Kidney epithelial cell (primary cell): ENCODE measurements around the gene FAM13C. TPM values are rescaled to one million over a fixed set of nuclear protein-coding genes. Genes with fewer than 3 reads are reported as not detected.

ENCODE experiments used
- DNase-seq: peaks from one replicate; pipeline ENCODE4 v3.0.0-alpha.2; 2010; ENCODE audit warnings: low read depth
- H3K27me3 ChIP-seq: 2 replicates; pipeline ENCODE4 v1.6.0; 2011; ENCODE audit warnings: low read length; ENCODE audit not compliant: control insufficient read depth, insufficient read depth
- H3K36me3 ChIP-seq: 2 replicates; pipeline ENCODE4 v1.5.1; 2011; ENCODE audit warnings: low read length; ENCODE audit not compliant: control insufficient read depth, insufficient read depth
- H3K4me3 ChIP-seq: 2 replicates; pipeline ENCODE4 v1.5.1; 2011; ENCODE audit warnings: low read depth, mild to moderate bottlenecking, control low read depth, low read length
- total RNA-seq: library from RNA; depleted of rRNA; stranded (reverse); fragments of >200 nt; gene quantifications from 2 replicates; pipeline ENCODE4 v1.2.3, GENCODE V29; 2015
- TF ChIP-seq, protein P1 (sequence below): IDR thresholded peaks from 2 replicates; pipeline ENCODE4 v1.5.1; 2011; ENCODE audit warnings: mild to moderate bottlenecking, moderate library complexity, low read length, control low read depth, inconsistent platforms; ENCODE audit not compliant: insufficient read depth, poor library complexity, severe bottlenecking

Gene FAM13C
- total RNA-seq, 1 donor from 2014 or later = 0.21 TPM

DNA sequence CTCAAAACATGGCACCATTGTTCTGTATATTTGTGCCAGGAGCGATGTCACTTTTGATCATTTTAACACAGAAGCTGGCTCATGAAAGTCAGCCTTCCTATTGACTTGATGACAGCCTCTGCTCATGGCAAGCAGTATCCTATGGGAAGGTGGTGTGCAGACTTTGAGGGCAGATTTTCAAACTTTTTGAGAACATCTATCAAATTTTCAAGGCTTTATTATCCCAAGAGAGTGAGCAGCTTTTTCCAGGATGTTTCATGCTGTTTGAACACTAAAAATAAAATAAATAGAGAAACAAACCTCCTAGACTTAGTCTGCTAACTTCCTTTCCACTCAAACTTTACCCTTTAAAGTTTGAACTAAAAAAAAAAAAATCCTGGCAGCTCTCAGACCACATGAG, 20.3 kb downstream of the FAM13C start:
- H3K4me3 ChIP-seq = no peak overlapping the region
- H3K36me3 ChIP-seq = no peaks in the 10 kb centered on the region
- TF ChIP-seq, protein P1, sequence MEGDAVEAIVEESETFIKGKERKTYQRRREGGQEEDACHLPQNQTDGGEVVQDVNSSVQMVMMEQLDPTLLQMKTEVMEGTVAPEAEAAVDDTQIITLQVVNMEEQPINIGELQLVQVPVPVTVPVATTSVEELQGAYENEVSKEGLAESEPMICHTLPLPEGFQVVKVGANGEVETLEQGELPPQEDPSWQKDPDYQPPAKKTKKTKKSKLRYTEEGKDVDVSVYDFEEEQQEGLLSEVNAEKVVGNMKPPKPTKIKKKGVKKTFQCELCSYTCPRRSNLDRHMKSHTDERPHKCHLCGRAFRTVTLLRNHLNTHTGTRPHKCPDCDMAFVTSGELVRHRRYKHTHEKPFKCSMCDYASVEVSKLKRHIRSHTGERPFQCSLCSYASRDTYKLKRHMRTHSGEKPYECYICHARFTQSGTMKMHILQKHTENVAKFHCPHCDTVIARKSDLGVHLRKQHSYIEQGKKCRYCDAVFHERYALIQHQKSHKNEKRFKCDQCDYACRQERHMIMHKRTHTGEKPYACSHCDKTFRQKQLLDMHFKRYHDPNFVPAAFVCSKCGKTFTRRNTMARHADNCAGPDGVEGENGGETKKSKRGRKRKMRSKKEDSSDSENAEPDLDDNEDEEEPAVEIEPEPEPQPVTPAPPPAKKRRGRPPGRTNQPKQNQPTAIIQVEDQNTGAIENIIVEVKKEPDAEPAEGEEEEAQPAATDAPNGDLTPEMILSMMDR = no peak

DNA sequence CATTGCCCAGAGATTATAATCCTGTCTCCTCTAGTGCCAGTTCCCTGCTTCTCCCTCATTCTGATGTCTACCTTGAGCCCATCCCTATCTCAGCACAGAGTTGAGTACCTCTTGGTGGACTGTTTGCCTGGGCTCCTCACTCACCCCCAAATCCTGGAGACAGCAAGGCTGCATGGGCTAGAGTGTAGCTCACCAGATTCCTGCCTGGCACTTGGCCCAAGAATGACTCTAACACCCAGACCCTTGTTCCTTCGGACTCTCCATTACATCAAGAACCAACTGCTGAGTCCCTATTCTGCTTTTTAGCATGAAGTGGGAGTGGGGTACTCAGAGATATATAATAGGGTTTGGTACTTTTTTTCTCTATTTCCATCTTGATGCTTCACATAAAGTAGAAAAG, 22.1 kb downstream of the FAM13C start:
- H3K36me3 ChIP-seq = no peaks in the 10 kb centered on the region
- H3K27me3 ChIP-seq = no peaks in the 10 kb centered on the region
- no peak overlapping the region for H3K4me3 ChIP-seq
- TF ChIP-seq, protein P1 = no peak
- no peak for DNase-seq

More for the DNA sequence above, 20.3 kb downstream of the FAM13C start:
- no peaks in the 10 kb centered on the region for H3K27me3 ChIP-seq
- no peak for DNase-seq

- Histone ChIP-seq H3K27me3 (no peaks in the 10 kb centered on the region), H3K4me3 (no peak overlapping the region), H3K36me3 (no peaks in the 10 kb centered on the region)
- no peak for DNase-seq
- TF ChIP-seq, protein P1 = no peak
Measured at GRCh38 chr10:59339351-59339750, 23.0 kb downstream of the FAM13C start.

DNA sequence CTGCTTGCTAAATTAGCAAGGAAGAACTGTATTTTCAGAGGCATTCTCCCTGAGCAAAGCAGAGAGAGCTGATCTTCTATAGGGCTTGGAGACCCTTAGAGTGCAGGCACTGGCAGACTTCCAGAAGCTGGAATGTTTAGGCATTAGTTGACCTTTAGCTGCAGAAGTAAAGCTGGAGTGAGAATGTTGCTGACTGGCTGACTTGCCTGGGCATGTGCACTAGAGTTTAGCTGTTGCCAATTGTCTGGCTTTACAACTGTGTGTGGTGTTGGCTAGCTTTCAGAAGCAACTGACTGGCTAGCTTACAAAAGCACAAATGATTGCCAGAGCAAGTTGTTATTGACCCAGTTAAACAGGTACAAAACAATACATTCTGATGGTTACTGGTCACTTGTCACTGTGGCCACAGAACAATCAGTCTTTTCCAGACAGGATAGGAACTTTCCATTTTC, 25.1 kb downstream of the FAM13C start:
- no peak for DNase-seq
- Histone ChIP-seq H3K4me3 (no peak overlapping the region), H3K27me3 (no peaks in the 10 kb centered on the region), H3K36me3 (no peaks in the 10 kb centered on the region)
- TF ChIP-seq, protein P1 = no peak

GRCh38 chr10:59336632-59337031, 25.7 kb downstream of the FAM13C start:
- H3K4me3 ChIP-seq = no peak overlapping the region
- H3K27me3 ChIP-seq = no peaks in the 10 kb centered on the region
- TF ChIP-seq, protein P1 = no peak
- no peaks in the 10 kb centered on the region for H3K36me3 ChIP-seq
- DNase-seq = no peak

DNA sequence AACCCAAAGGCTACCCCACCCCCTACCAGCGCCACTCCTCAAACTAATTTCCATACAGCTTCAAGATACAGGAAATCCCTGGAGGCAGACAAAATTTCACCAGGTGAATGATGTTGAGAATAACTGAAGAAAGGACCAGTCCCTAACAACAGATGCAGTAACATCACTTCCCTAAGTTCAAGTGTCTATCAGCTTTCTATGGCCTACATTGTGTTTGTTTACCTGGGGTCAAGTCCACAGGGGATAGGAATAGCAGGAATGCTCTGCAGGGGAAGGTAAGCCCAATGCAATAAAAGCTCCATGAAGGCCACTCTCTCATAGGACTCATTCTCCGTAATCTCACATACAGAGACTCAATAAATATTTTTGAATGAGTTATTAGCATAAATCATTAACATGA, 26.9 kb downstream of the FAM13C start:
- no peak for DNase-seq
- Histone ChIP-seq H3K27me3 (no peaks in the 10 kb centered on the region), H3K4me3 (no peak overlapping the region)

More for the DNA sequence above, 26.9 kb downstream of the FAM13C start:
- TF ChIP-seq, protein P1 = no peak
- no peaks in the 10 kb centered on the region for H3K36me3 ChIP-seq
